ENCODE measurements around the gene TULP4. TPM values are rescaled to one million over a fixed set of nuclear protein-coding genes. Genes with fewer than 3 reads are reported as not detected.

TULP4 gene
- total RNA-seq, 1 experiment from 2014 or later = 21.5 TPM

DNA sequence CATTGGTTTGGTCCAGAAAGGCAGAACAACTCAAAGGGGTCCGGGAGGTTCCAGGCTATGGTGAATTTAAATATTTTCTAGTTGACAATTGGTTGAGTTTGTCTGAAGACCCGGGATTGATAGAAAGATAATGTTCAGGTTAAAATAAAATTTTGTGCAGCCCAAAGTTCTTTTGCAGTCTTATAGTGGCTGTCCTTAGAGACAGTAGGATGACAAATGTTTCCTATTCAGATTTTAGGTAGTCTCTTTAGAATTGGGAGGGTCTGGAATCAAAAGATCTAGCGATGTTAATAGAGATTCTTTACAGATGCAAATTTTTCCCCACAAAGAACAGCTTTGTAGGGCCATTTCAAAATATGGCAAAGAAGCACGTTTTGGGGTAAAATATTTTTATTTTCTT, 109.1 kb downstream of the TULP4 start:
- no peak overlapping the region for H3K4me2 ChIP-seq (ENCODE audit: low read length)
- no peaks in the 10 kb centered on the region for H3K36me3 ChIP-seq (ENCODE audit: low read depth, low read length)
- BruUV-seq (replicated peaks) = no TSS peak
- H3K79me2 ChIP-seq (ENCODE audit: low read length) = no peaks in the 10 kb centered on the region
- no peak overlapping the region for H2AFZ ChIP-seq (ENCODE audit: low read length)
- DNase-seq = no peak
- TF ChIP-seq EZH2 (IDR thresholded peaks at IDR 0.05; ENCODE audit: low read length, unreplicated experiment) (no peak), EZH2phosphoT487 (IDR thresholded peaks at IDR 0.05; ENCODE audit: borderline replicate concordance, low read length) (no peak)
- TF ChIP-seq, protein P1, sequence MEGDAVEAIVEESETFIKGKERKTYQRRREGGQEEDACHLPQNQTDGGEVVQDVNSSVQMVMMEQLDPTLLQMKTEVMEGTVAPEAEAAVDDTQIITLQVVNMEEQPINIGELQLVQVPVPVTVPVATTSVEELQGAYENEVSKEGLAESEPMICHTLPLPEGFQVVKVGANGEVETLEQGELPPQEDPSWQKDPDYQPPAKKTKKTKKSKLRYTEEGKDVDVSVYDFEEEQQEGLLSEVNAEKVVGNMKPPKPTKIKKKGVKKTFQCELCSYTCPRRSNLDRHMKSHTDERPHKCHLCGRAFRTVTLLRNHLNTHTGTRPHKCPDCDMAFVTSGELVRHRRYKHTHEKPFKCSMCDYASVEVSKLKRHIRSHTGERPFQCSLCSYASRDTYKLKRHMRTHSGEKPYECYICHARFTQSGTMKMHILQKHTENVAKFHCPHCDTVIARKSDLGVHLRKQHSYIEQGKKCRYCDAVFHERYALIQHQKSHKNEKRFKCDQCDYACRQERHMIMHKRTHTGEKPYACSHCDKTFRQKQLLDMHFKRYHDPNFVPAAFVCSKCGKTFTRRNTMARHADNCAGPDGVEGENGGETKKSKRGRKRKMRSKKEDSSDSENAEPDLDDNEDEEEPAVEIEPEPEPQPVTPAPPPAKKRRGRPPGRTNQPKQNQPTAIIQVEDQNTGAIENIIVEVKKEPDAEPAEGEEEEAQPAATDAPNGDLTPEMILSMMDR (conservative IDR thresholded peaks at IDR 0.05; ENCODE audit: low read depth, low read length) = no peak
- no peaks in the 10 kb centered on the region for H3K27me3 ChIP-seq (ENCODE audit: low read length)
- H4K20me1 ChIP-seq (ENCODE audit: low read length) = no peaks in the 10 kb centered on the region
- no peak overlapping the region for H3K4me3 ChIP-seq (ENCODE audit: low read length)
- H3K27ac ChIP-seq (ENCODE audit: low read length) = no peak overlapping the region
- ChIA-PET POLR2A (ENCODE audit: unreplicated experiment) (no interaction called here), CTCF (no interaction called here)
- ATAC-seq = no peak
- H3F3A ChIP-seq (ENCODE audit: low read length, unreplicated experiment) = peaks cover 6% of the 10 kb centered on the region
- H3K4me1 ChIP-seq (ENCODE audit: insufficient read depth, low read length) = peaks cover 21% of the 10 kb centered on the region
- no peaks in the 10 kb centered on the region for H3K9me3 ChIP-seq (ENCODE audit: low read length)
- intact Hi-C loops (cut with micrococcal nuclease) = no loop called here
- H3K9me2 ChIP-seq (replicated peaks; ENCODE audit: low read length) = no peaks in the 10 kb centered on the region
- H3K9ac ChIP-seq (ENCODE audit: low read length) = no peak overlapping the region

DNA sequence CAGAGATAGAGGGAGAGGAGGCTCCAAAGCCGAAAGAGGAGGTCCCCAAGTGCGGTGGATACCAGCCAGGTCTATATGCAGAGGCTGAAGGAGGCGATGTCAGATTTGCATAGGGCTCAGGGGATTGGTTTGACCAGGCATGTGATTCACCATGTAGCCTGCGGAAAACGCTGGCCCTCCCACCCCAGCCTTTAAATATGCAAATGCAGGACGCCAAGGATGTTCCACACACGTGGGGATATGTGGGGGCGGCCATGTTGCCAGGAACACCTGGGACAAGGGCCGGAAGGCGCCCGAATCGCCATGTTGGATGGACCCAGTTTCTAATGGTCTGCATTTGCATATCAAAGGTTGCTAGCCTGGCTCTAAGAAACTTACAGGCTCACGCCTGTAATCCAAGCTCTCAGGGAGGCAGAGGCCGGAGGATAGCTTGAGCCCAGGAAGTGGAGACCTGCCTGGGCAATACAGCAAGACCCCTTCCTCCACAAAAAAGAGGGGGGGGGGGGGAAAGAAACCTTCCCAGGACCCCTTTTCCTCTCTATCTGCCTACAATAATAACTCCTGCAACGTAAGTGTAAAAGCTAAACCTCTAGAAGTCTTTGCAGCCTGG, 110.5 kb downstream of the TULP4 start:
- no peak overlapping the region for H2AFZ ChIP-seq (ENCODE audit: low read length)
- POLR2A ChIA-PET (ENCODE audit: unreplicated experiment) = no interaction called here
- CTCF ChIA-PET = no interaction called here
- TF ChIP-seq EZH2 (IDR thresholded peaks at IDR 0.05; ENCODE audit: low read length, unreplicated experiment) = no peak
- TF ChIP-seq, protein P1 (conservative IDR thresholded peaks at IDR 0.05; ENCODE audit: low read depth, low read length) = no peak
- no peak for TF ChIP-seq EZH2phosphoT487 (IDR thresholded peaks at IDR 0.05; ENCODE audit: borderline replicate concordance, low read length)
- peaks cover 9% of the 10 kb centered on the region; the same call in 1 of the 2 replicates for H3K4me1 ChIP-seq (ENCODE audit: insufficient read depth, low read length)
- DNase-seq (no peak), ATAC-seq (no peak)
- intact Hi-C loops (cut with micrococcal nuclease) = no loop called here
- no TSS peak for BruUV-seq (replicated peaks)
- no peak overlapping the region for H3K4me3 ChIP-seq (ENCODE audit: low read length)
- no peak overlapping the region for H3K27ac ChIP-seq (ENCODE audit: low read length)
- H3K9me2 ChIP-seq (replicated peaks; ENCODE audit: low read length) = no peaks in the 10 kb centered on the region
- no peaks in the 10 kb centered on the region for H3F3A ChIP-seq (ENCODE audit: low read length, unreplicated experiment)
- no peaks in the 10 kb centered on the region for H4K20me1 ChIP-seq (ENCODE audit: low read length)
- no peaks in the 10 kb centered on the region for H3K36me3 ChIP-seq (ENCODE audit: low read depth, low read length)
- no peaks in the 10 kb centered on the region for H3K9me3 ChIP-seq (ENCODE audit: low read length)
- no peaks in the 10 kb centered on the region for H3K27me3 ChIP-seq (ENCODE audit: low read length)
- no peaks in the 10 kb centered on the region for H3K79me2 ChIP-seq (ENCODE audit: low read length)
- no peak overlapping the region for H3K9ac ChIP-seq (ENCODE audit: low read length)
- no peak overlapping the region for H3K4me2 ChIP-seq (ENCODE audit: low read length)

DNA sequence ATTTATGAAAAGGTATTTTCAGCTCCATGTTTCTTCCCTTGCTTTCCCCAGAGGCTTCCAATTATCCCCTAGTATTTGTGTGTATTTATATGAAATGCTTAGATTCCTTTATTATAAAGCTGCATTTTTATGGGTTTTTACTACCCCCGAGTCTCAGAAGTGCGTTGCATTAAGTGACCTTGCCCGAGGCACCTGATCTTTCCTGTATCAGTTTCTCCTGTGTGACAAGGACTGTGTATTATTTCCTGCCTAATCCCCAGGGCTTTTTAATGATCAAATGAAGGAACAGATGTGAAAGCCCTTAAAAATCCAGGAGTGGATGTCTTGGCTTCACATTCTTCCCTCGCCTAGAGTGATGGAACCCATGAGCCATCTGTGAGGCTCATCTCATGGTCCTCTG, 118.8 kb downstream of the TULP4 start:
- no peak for ATAC-seq
- intact Hi-C loops (cut with micrococcal nuclease) = no loop called here
- BruUV-seq (replicated peaks) = no TSS peak

More for the DNA sequence above, 118.8 kb downstream of the TULP4 start:
- no peak overlapping the region for H3K4me2 ChIP-seq (ENCODE audit: low read length)
- H3K4me1 ChIP-seq (ENCODE audit: insufficient read depth, low read length) = no peaks in the 10 kb centered on the region
- DNase-seq = no peak
- H3K27ac ChIP-seq (ENCODE audit: low read length) = no peak overlapping the region
- TF ChIP-seq EZH2 (IDR thresholded peaks at IDR 0.05; ENCODE audit: low read length, unreplicated experiment) (no peak), EZH2phosphoT487 (IDR thresholded peaks at IDR 0.05; ENCODE audit: borderline replicate concordance, low read length) (no peak)
- TF ChIP-seq, protein P1 (conservative IDR thresholded peaks at IDR 0.05; ENCODE audit: low read depth, low read length) = no peak
- H3K9ac ChIP-seq (ENCODE audit: low read length) = no peak overlapping the region
- ChIA-PET CTCF (no interaction called here), POLR2A (ENCODE audit: unreplicated experiment) (no interaction called here)
- no peak overlapping the region for H2AFZ ChIP-seq (ENCODE audit: low read length)
- no peaks in the 10 kb centered on the region for H3K9me2 ChIP-seq (replicated peaks; ENCODE audit: low read length)
- H3K36me3 ChIP-seq (ENCODE audit: low read depth, low read length) = no peaks in the 10 kb centered on the region
- no peak overlapping the region for H3K4me3 ChIP-seq (ENCODE audit: low read length)
- no peaks in the 10 kb centered on the region for H4K20me1 ChIP-seq (ENCODE audit: low read length)
- no peaks in the 10 kb centered on the region for H3K79me2 ChIP-seq (ENCODE audit: low read length)
- H3F3A ChIP-seq (ENCODE audit: low read length, unreplicated experiment) = no peaks in the 10 kb centered on the region
- no peaks in the 10 kb centered on the region for H3K9me3 ChIP-seq (ENCODE audit: low read length)
- H3K27me3 ChIP-seq (ENCODE audit: low read length) = no peaks in the 10 kb centered on the region

All from PC-3 (cell line).